CD4-positive, alpha-beta T cell (primary cell): ENCODE measurements around the gene MTUS2. TPM values are rescaled to one million over a fixed set of nuclear protein-coding genes. Genes with fewer than 3 reads are reported as not detected.

ENCODE experiments used
- ATAC-seq: fragments of 200-7000 bp; cut with Tn5 transposase; one replicate; pipeline ENCODE4 v1.10.0; 2022; ENCODE audit warnings: mild to moderate bottlenecking; ENCODE audit not compliant: poor library complexity
- CTCF ChIA-PET: fragments of 350-600 bp; sonication (Branson Sonifier 250); formaldehyde crosslinking; loops from one replicate; lab custom pipeline; 2021; ENCODE audit warnings: antibody characterized with exemption, inconsistent platforms; lab: Charles Lee
- POLR2A ChIA-PET: fragments of 350-600 bp; sonication (Branson Sonifier 250); formaldehyde crosslinking; loops from one replicate; lab custom pipeline; 2021; ENCODE audit warnings: antibody characterized with exemption, inconsistent platforms; lab: Charles Lee
- DNase-seq, 14 experiments: peaks; one replicate each; pipeline ENCODE4 v3.0.0-alpha.2; 2013 to 2020; ENCODE audit warnings: mixed read lengths in 2 of 14
- H3K27ac ChIP-seq, 2 donors: one replicate each; pipeline versions ENCODE4 v1.5.1 to v1.7.0; 2013; ENCODE audit warnings: low read length in 2 of 2, low read depth in 1 of 2, mild to moderate bottlenecking in 1 of 2
- H3K27me3 ChIP-seq, 2 experiments: 1 replicate in 1 of 2; 2 replicates in 1 of 2; pipeline versions ENCODE4 v1.6.1 to v1.7.0; 2013; ENCODE audit warnings: low read length in 2 of 2, control low read depth in 1 of 2, mild to moderate bottlenecking in 1 of 2, moderate library complexity in 1 of 2; ENCODE audit not compliant: insufficient read depth in 2 of 2, control insufficient read depth in 1 of 2
- H3K36me3 ChIP-seq: one replicate; pipeline ENCODE4 v1.6.1; 2013; ENCODE audit warnings: low read length, control low read depth; ENCODE audit not compliant: insufficient read depth
- H3K4me1 ChIP-seq: one replicate; pipeline ENCODE4 v1.6.1; 2013; ENCODE audit warnings: low read length, control low read depth; ENCODE audit not compliant: insufficient read depth
- H3K4me3 ChIP-seq: one replicate; pipeline ENCODE4 v1.5.1; 2013; ENCODE audit warnings: mild to moderate bottlenecking, low read length, moderate library complexity
- H3K9me3 ChIP-seq, 2 experiments: 1 replicate in 1 of 2; 2 replicates in 1 of 2; pipeline versions ENCODE4 v1.6.1 to v1.7.0; 2013; ENCODE audit warnings: low read length in 2 of 2, mild to moderate bottlenecking in 2 of 2, control low read depth in 1 of 2, moderate library complexity in 1 of 2; ENCODE audit not compliant: control insufficient read depth in 1 of 2, insufficient read depth in 1 of 2
- H3K27ac Mint-ChIP-seq: one replicate; pipeline ENCODE4 v1.8.0; 2020; ENCODE audit warnings: mixed read lengths
- H3K27me3 Mint-ChIP-seq: one replicate; pipeline ENCODE4 v1.8.0; 2021; ENCODE audit warnings: mixed read lengths
- H3K36me3 Mint-ChIP-seq: one replicate; pipeline ENCODE4 v1.8.0; 2021; ENCODE audit warnings: low read depth, mixed read lengths
- H3K4me1 Mint-ChIP-seq: one replicate; pipeline ENCODE4 v1.8.0; 2021; ENCODE audit warnings: low read depth, mixed read lengths
- H3K4me3 Mint-ChIP-seq: one replicate; pipeline ENCODE4 v1.8.0; 2020; ENCODE audit warnings: mild to moderate bottlenecking, mixed read lengths
- H3K9me3 Mint-ChIP-seq: one replicate; pipeline ENCODE4 v1.8.0; 2020; ENCODE audit warnings: mixed read lengths
- CTCF ChIP-seq: fragments of 200-600 bp; IDR thresholded peaks from one replicate; pipeline ENCODE4 v1.8.0; 2022; ENCODE audit warnings: antibody characterized with exemption, mild to moderate bottlenecking
- intact Hi-C, 2 experiments: fragments of 100-400 bp; cut with DNase I in 1 of 2; cut with micrococcal nuclease in 1 of 2; formaldehyde crosslinking; loops; one replicate each; pipeline versions ENCODE4 v1.15.1 to v1.9.0; 2023 to 2025; cut with DNase I, micrococcal nuclease
- total RNA-seq, 174 experiments: library from RNA in 2 of 174; stranded (reverse) in 2 of 174; gene quantifications; one replicate each; pipeline ENCODE4 v1.2.3 and lab custom pipeline; 2021 to 2026

MTUS2 gene
- total RNA-seq, 2 experiments from 2014 or later, result 0.38 to 0.81 TPM

- no peaks in the 10 kb centered on the region for H3K9me3 ChIP-seq
- CTCF ChIA-PET, result no interaction called here
- Mint-ChIP-seq H3K27me3 (peaks cover 31% of the 10 kb centered on the region), H3K27ac (no peak overlapping the region), H3K4me1 (no peaks in the 10 kb centered on the region), H3K36me3 (no peaks in the 10 kb centered on the region), H3K4me3 (no peak overlapping the region), H3K9me3 (no peaks in the 10 kb centered on the region)
- POLR2A ChIA-PET, result no interaction called here
- ATAC-seq (no peak), DNase-seq (no peak)
- intact Hi-C loops, result no loop called here
- no peak for TF ChIP-seq CTCF
- H3K27me3 ChIP-seq, result no peaks in the 10 kb centered on the region
- H3K4me1 ChIP-seq, result no peaks in the 10 kb centered on the region
- no peak overlapping the region for H3K4me3 ChIP-seq
- no peak overlapping the region for H3K27ac ChIP-seq
- no peaks in the 10 kb centered on the region for H3K36me3 ChIP-seq
These were observed 625.9 kb downstream of the MTUS2 start for GRCh38 chr13:29446016-29446415.

DNA sequence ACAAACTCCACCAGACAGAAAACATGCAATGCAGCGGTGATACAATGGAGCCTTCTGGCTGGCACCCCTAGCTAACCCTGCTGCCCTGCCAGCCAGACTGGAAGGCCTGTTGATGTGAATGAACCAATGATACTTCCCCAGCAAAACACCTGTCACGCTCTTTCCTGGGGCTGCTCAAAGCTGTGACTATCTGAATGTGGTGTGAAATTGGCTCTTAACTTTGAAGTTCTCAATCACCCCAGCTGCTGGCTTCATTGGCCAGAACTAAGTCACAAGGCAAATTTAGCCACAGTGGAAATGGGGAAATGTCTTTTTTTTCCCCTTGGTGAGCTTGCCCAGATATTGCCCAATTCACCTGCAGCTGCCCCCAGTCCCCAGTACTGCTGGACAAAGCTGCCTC lies 628.0 kb downstream of the MTUS2 start:
- no peak overlapping the region for H3K4me3 Mint-ChIP-seq
- no peak overlapping the region for H3K27ac ChIP-seq
- DNase-seq (no peak), ATAC-seq (no peak)
- no peaks in the 10 kb centered on the region for H3K9me3 Mint-ChIP-seq
- H3K36me3 ChIP-seq, result no peaks in the 10 kb centered on the region
- peaks cover 36% of the 10 kb centered on the region for H3K27me3 Mint-ChIP-seq
- no peaks in the 10 kb centered on the region for H3K4me1 ChIP-seq
- H3K36me3 Mint-ChIP-seq, result no peaks in the 10 kb centered on the region
- no peak overlapping the region for H3K27ac Mint-ChIP-seq
- intact Hi-C loops, result no loop called here
- H3K4me1 Mint-ChIP-seq, result no peaks in the 10 kb centered on the region
- no peaks in the 10 kb centered on the region for H3K27me3 ChIP-seq
- no peak for TF ChIP-seq CTCF
- ChIA-PET POLR2A (no interaction called here), CTCF (no interaction called here)
- H3K9me3 ChIP-seq, result no peaks in the 10 kb centered on the region
- H3K4me3 ChIP-seq, result no peak overlapping the region

DNA sequence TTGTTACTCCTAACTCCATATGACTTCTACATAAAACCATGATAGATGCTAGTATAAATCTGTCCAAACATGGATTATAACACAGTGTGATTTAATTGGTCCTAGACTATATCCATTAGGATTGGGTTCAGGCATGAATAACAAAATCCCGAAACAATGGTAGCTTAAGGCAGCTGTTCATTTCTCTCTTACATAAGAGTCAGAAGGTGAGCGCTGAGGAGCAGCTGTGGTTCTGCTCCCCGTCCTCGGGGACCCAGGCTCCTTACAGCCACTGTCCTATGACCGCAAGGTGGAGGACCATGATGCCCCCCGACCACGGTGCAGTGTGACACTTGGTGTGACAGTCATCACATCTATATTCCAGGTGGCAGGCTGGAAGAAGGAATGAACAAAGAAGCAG lies 629.6 kb downstream of the MTUS2 start:
- POLR2A ChIA-PET, result no interaction called here
- ATAC-seq, result no peak

More for the DNA sequence above, 629.6 kb downstream of the MTUS2 start:
- DNase-seq, result no peak
- TF ChIP-seq CTCF, result no peak
- Histone ChIP-seq H3K9me3 (no peaks in the 10 kb centered on the region), H3K27me3 (no peaks in the 10 kb centered on the region), H3K4me3 (no peak overlapping the region), H3K4me1 (no peaks in the 10 kb centered on the region), H3K36me3 (no peaks in the 10 kb centered on the region), H3K27ac (no peak overlapping the region)
- Mint-ChIP-seq H3K36me3 (no peaks in the 10 kb centered on the region), H3K27me3 (peaks cover 37% of the 10 kb centered on the region), H3K9me3 (no peaks in the 10 kb centered on the region), H3K4me1 (no peaks in the 10 kb centered on the region), H3K27ac (no peak overlapping the region), H3K4me3 (no peak overlapping the region)
- CTCF ChIA-PET, result no interaction called here
- intact Hi-C loops, result no loop called here
